IPS DF 4.7 (cell line): ENCODE measurements around the gene HIGD2A.

Experiments
- DNase-seq: peaks from one replicate; pipeline ENCODE4 v3.0.0-alpha.2; 2013; ENCODE audit warnings: low spot score; ENCODE audit errors: extremely low read depth

HIGD2A gene

GRCh38 chr5:176415952-176416924 is 27.7 kb downstream of the HIGD2A start, which contains the start of gene CLTB:
CLTB (minus strand) TSS chr5:176416539; CDS start chr5:176416363, 176 bp downstream.
- peak; percentile 36 for DNase-seq

DNA sequence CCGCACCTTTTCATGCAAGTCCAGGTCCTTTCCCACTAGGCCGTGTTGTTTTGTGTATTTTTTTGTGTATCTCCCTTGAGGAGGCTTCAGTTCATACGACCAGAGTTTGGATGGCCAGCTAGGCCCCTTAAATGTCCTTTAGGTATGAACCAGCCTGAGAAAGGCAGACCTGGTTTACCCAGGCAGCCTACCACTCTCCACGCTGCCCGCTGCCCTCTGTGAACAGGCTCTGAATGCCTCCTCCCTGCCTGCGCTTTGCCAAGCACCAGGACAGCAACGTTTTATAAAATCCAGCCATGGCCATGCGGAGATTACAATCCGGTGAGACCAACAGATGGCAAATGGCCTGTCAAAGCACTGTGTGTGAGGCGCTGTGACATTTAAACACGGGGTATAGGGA is 28.4 kb downstream of the HIGD2A start:
- no peak for DNase-seq

DNA sequence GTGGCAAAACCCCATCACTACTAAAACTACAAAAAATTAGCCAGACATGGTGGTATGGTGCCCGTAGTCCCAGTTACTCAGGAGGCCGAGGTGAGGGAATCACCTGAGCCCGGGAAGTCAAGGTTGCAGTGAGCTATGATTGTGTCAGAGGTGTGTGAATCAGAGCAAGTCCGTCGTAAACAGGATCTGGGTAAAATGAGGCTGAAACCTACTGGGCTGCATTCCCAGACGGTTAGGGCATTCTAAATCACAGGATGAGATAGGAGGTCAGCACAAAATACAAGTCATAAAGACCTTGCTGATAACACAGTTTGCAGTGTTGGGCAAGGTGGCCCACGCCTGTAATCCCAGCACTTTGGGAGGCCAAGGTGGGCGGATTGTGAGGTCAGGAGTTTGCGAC is 29.7 kb downstream of the HIGD2A start:
- no peak for DNase-seq

GRCh38 chr5:176420086-176420485 is 31.5 kb downstream of the HIGD2A start:
- DNase-seq = no peak

GRCh38 chr5:176420972-176421544 is 32.5 kb downstream of the HIGD2A start:
- no peak for DNase-seq

DNA sequence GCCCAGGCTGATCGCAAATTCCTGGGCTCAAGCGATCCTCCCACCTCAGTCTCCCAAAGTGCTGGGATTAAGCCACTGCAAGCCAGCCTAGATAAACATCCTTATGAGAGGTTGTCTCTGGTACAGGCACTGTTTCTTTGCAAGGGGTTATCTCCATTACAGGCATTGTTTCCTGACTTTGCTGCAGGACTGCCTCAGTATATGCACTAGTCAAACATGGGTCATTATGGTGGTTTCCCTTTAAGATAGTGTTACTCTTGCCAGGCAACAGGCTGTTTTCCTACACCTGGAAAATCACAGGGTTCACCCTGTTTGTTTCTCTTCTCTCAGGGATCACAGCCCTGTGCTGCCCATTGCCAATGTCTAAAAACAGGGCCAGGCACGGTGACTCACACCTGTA is 35.6 kb downstream of the HIGD2A start:
- no peak for DNase-seq

GRCh38 chr5:176425138-176425537 is 36.6 kb downstream of the HIGD2A start:
- DNase-seq = no peak

DNA sequence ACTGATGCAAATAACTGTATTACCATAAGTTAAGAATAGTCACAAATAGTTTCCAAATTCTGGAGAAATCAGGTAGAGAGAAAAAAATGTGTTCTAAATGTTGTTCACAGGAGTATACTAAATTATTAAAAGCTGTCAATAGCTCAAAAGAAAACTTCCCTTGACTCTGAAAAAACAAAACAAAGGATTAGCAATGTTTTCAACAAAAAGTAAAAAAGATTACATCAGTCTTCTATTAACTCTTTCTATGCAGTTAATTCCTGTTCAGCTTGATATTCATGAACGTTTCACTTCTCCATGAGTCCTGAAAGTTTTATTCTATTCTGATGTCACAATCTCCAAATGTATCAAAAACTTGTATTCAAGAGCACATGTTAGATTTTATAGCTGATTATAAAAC is 37.2 kb downstream of the HIGD2A start:
- DNase-seq = no peak

- DNase-seq = no peak
These were observed 38.3 kb downstream of the HIGD2A start for GRCh38 chr5:176426876-176427275.

DNA sequence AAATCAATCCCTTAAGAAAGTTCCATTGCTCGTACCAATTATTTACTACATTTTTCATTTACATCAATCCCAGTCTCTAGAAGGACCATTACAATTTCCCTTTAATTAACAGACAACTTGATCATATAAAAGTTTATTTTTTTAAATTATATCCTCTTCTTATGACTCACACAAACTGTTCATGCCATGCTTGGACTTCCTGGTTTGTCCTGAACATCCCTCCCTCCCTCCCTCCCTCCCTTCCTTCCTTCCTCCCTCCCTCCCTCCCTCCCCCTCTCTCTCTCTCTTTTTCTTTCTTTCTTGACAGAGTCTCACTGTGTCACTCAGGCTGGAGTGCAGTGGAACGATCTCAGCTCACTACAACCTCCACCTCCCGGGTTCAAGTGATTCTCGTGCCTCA is 39.4 kb downstream of the HIGD2A start:
- DNase-seq = no peak

DNA sequence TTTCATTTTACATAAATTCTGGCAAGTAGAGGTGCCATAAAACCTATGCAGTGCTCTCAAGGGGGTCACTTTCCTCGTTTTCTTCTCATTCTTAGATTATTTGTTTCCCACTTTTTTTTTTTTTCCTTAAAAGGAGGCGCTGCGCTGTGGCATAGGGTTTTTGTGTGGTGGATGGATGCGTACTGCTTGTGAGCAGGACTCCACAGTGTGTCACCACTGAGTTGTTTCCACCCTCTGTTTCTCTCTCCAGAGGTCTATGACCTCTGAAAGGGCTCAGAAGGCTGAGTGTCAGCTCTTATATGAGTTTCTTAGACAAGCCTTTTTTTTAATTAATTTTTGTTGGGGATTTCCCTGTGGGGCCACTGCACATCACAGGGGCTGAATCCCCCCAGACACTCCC is 41.4 kb downstream of the HIGD2A start:
- DNase-seq = no peak

DNA sequence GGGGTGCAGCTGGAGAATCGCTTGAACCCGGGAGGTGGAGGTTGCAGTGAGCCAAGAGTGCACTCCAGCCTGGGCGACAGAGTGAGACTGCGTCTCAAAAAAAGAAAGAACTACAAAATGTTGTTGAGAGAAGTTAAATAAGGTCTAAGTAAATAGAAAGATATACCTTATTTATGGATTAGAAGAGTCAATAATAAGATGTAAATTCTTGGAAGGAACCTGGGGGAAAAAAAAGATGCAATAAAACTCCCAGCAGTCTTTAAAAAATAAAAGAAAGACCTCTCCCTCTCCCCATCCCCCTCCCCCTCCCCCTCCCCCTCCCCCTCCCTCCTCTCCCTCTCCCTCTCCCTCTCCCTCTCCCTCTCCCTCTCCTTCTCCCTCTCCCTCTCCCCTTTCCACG is 44.2 kb downstream of the HIGD2A start:
- DNase-seq = no peak

DNA sequence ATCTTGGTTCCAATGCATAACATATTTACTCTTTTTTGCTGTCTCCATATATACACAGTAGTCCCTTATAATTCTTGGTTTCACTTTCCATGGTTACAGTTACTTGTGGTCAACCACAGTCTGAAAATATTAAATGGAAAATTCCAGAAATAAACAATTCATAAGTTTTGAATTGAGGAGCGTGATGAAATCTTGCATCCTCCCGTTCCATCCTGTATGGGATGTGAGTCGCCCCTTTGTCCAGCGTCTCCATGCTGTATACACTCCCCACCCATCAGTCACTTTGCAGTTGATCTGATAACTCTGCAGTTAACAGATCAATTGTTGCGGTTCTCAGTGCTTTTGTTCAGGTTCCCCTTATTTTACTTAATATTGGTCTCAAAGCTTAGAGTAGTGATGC is 48.1 kb downstream of the HIGD2A start:
- DNase-seq = no peak

DNA sequence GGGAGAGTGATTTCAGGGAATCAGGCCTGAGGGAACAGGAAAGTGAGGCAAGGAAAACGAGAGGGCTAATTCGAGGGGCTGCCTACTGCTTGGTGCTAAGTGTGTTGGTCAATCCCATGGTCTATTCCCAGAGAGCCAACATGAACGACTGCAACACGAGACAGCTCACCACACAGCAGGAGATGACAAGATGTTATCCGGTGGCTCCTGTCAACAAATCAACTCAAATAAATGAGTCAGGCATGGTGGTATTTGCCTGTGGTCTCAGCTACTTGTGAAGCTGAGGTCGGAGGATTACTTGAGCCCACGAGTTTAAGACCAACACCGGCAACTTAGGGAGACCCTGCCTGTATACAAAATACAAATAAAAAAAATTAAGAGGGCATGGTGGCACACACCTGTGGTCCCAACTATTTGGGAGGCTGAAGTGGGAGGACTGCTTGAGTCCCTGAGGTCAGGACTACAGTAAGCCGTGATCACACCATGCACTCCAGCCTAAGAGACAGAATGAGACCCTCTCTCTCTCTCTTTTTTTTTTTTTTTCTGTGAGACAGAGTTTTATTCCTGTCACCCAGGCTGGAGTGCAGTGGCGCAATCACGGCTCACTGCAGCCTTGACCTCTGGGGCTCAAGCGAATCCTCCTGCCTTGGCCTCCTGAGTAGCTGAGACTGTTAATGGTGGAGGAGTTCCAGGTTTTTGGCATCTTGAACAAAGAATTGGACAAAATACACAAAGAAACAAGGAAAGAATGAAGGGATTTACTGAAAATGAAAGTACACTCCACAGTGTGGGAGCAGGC is 50.6 kb downstream of the HIGD2A start:
- DNase-seq = no peak
